H1 (cell line): Measurements from ENCODE around the gene CACNB4. TPM values are rescaled to one million over a fixed set of nuclear protein-coding genes. Genes with fewer than 3 reads are reported as not detected.

Experiments
- CTCF ChIA-PET: fragments of 300-600 bp; sonication (Branson Sonifier 250); formaldehyde crosslinking; loops from one replicate; lab custom pipeline; 2021; ENCODE audit not compliant: partially characterized antibody; lab: Charles Lee
- POLR2A ChIA-PET: fragments of 300-600 bp; sonication (Branson Sonifier 250); formaldehyde crosslinking; loops from one replicate; lab custom pipeline; 2021; ENCODE audit warnings: inconsistent platforms; ENCODE audit not compliant: partially characterized antibody; lab: Charles Lee
- DNase-seq, 2 experiments: peaks; one replicate each; pipeline versions ENCODE4 v3.0.0 to v3.0.0-alpha.2; 2010 to 2022; ENCODE audit warnings: low spot score in 2 of 2, low read depth in 1 of 2, mixed read lengths in 1 of 2
- FAIRE-seq: peaks from 2 replicates; lab custom pipeline; 2011; peaks lifted over from hg19 to GRCh38; lab: Jason Lieb, UNC
- H2AFZ ChIP-seq: 2 replicates; pipeline ENCODE4 v1.8.1; 2012; ENCODE audit warnings: low read length, inconsistent platforms
- H2AK5ac ChIP-seq: 2 replicates; pipeline ENCODE4 v1.6.1; 2013; ENCODE audit warnings: low read depth, low read length
- H2BK120ac ChIP-seq: replicated peaks from 2 replicates; pipeline ENCODE3; 2013; ENCODE audit warnings: low read depth, low read length, inconsistent platforms
- H2BK12ac ChIP-seq: 2 replicates; pipeline ENCODE4 v1.6.1; 2013; ENCODE audit warnings: low read depth, low read length
- H2BK15ac ChIP-seq: 2 replicates; pipeline ENCODE4 v1.6.1; 2013; ENCODE audit warnings: low read length
- H2BK20ac ChIP-seq: 2 replicates; pipeline ENCODE4 v1.6.1; 2013; ENCODE audit warnings: low read length
- H2BK5ac ChIP-seq: 2 replicates; pipeline ENCODE4 v1.6.1; 2013; ENCODE audit warnings: low read depth, low read length
- H3K14ac ChIP-seq: 2 replicates; pipeline ENCODE4 v1.6.1; 2013; ENCODE audit warnings: inconsistent platforms; ENCODE audit not compliant: insufficient read length
- H3K18ac ChIP-seq: 2 replicates; pipeline ENCODE4 v1.6.1; 2013; ENCODE audit warnings: low read length; ENCODE audit errors: extremely low read depth
- H3K23ac ChIP-seq: 2 replicates; pipeline ENCODE4 v1.6.1; 2013; ENCODE audit warnings: inconsistent platforms; ENCODE audit not compliant: insufficient read length
- H3K23me2 ChIP-seq: 2 replicates; pipeline ENCODE4 v1.6.1; 2013; ENCODE audit warnings: low read depth, low read length
- H3K27ac ChIP-seq: 2 replicates; pipeline ENCODE4 v1.6.1; 2011; ENCODE audit warnings: low read depth, low read length, inconsistent platforms
- H3K27me3 ChIP-seq, 4 experiments: replicated peaks in 1 of 4; 1 replicate in 1 of 4; 2 replicates in 3 of 4; pipeline versions ENCODE4 v1.6.1 to v1.8.1; 2011 to 2013; ENCODE audit warnings: low read length in 3 of 4, mild to moderate bottlenecking in 3 of 4, inconsistent platforms in 2 of 4, mixed read lengths in 2 of 4, moderate library complexity in 1 of 4; ENCODE audit not compliant: control insufficient read depth in 3 of 4, insufficient read depth in 3 of 4; ENCODE audit errors: extremely low read depth in 1 of 4
- H3K36me3 ChIP-seq, 4 experiments: 2 replicates each; pipeline versions ENCODE4 v1.6.1 to v1.8.1; 2011 to 2013; ENCODE audit warnings: mild to moderate bottlenecking in 4 of 4, low read length in 3 of 4, moderate library complexity in 2 of 4, control low read depth in 1 of 4, inconsistent platforms in 1 of 4; ENCODE audit not compliant: insufficient read depth in 4 of 4, control insufficient read depth in 2 of 4
- H3K4ac ChIP-seq: replicated peaks from 2 replicates; pipeline ENCODE3; 2013; ENCODE audit warnings: low read length, low read depth, mixed read lengths, inconsistent platforms; ENCODE audit not compliant: insufficient read length
- H3K4me1 ChIP-seq, 4 experiments: replicated peaks in 1 of 4; 1 replicate in 1 of 4; 2 replicates in 3 of 4; pipeline versions ENCODE4 v1.6.1 to v1.8.1; 2011 to 2013; ENCODE audit warnings: low read length in 3 of 4, inconsistent platforms in 2 of 4, mixed read lengths in 1 of 4; ENCODE audit not compliant: insufficient read depth in 4 of 4, control insufficient read depth in 3 of 4
- H3K4me2 ChIP-seq, 2 experiments: 2 replicates each; pipeline versions ENCODE4 v1.6.1 to v1.8.1; 2011 to 2013; ENCODE audit warnings: low read depth in 2 of 2, low read length in 2 of 2, control low read depth in 1 of 2, inconsistent platforms in 1 of 2, mild to moderate bottlenecking in 1 of 2; ENCODE audit not compliant: insufficient read depth in 1 of 2
- H3K4me3 ChIP-seq, 4 experiments: fragments of 200-600, 300-600 bp in 1 of 4; sonication (generic), shearing (Covaris generic), sonication (Bioruptor Twin) in 1 of 4; 2 replicates each; pipeline versions ENCODE4 v1.5.1 to v1.8.1; 2011 to 2016; ENCODE audit warnings: low read length in 4 of 4, low read depth in 3 of 4, control low read depth in 2 of 4, inconsistent platforms in 2 of 4, mild to moderate bottlenecking in 2 of 4, mixed read lengths in 1 of 4, moderate library complexity in 1 of 4; ENCODE audit not compliant: insufficient read depth in 2 of 4; ENCODE audit errors: extremely low read depth in 1 of 4
- H3K56ac ChIP-seq: replicated peaks from 2 replicates; pipeline ENCODE3; 2013; ENCODE audit warnings: low read depth, mild to moderate bottlenecking, mixed read lengths, low read length, inconsistent platforms; ENCODE audit not compliant: insufficient read length
- H3K79me1 ChIP-seq: 2 replicates; pipeline ENCODE4 v1.6.1; 2013; ENCODE audit warnings: low read depth, low read length, control low read depth
- H3K79me2 ChIP-seq, 2 experiments: 2 replicates each; pipeline versions ENCODE4 v1.6.1 to v1.8.1; 2012 to 2013; ENCODE audit warnings: low read length in 2 of 2, mild to moderate bottlenecking in 2 of 2, inconsistent platforms in 1 of 2; ENCODE audit not compliant: insufficient read depth in 2 of 2, control insufficient read depth in 1 of 2
- H3K9ac ChIP-seq, 4 experiments: replicated peaks in 1 of 4; 1 replicate in 1 of 4; 2 replicates in 3 of 4; pipeline versions ENCODE4 v1.6.1 to v1.8.1; 2011 to 2013; ENCODE audit warnings: low read depth in 3 of 4, low read length in 3 of 4, control low read depth in 2 of 4, mild to moderate bottlenecking in 2 of 4, moderate library complexity in 2 of 4, inconsistent platforms in 1 of 4; ENCODE audit errors: extremely low read depth in 1 of 4
- H3K9me3 ChIP-seq, 2 experiments: 2 replicates each; pipeline versions ENCODE4 v1.6.1 to v1.8.1; 2012 to 2013; ENCODE audit warnings: mild to moderate bottlenecking in 2 of 2, moderate library complexity in 2 of 2, control low read depth in 1 of 2, inconsistent platforms in 1 of 2, low read depth in 1 of 2, low read length in 1 of 2, mixed read lengths in 1 of 2; ENCODE audit not compliant: insufficient read depth in 2 of 2
- H4K20me1 ChIP-seq, 2 experiments: replicated peaks in 1 of 2; 2 replicates each; pipeline versions ENCODE3 to v1.8.1; 2011 to 2013; ENCODE audit warnings: inconsistent platforms in 2 of 2, low read length in 2 of 2, mild to moderate bottlenecking in 1 of 2; ENCODE audit not compliant: insufficient read depth in 2 of 2, control insufficient read depth in 1 of 2
- H4K5ac ChIP-seq: 2 replicates; pipeline ENCODE4 v1.6.1; 2013; ENCODE audit warnings: low read length, low read depth, mixed read lengths, inconsistent platforms; ENCODE audit not compliant: insufficient read length
- H4K8ac ChIP-seq: 2 replicates; pipeline ENCODE4 v1.8.0; 2013; ENCODE audit warnings: mild to moderate bottlenecking, moderate library complexity, low read length, inconsistent platforms; ENCODE audit not compliant: insufficient read depth; ENCODE audit errors: extremely low read depth
- H4K91ac ChIP-seq: replicated peaks from 2 replicates; pipeline ENCODE3; 2013; ENCODE audit warnings: low read length, mixed read lengths, inconsistent platforms; ENCODE audit not compliant: insufficient read length
- ASH2L ChIP-seq: fragments of 200-600, 300-600 bp; sonication (generic); IDR thresholded peaks from one replicate; pipeline ENCODE4 v1.7.1; 2017; ENCODE audit warnings: low read length
- CEBPB ChIP-seq: IDR thresholded peaks from 2 replicates; pipeline ENCODE4 v1.6.1; 2012; ENCODE audit warnings: low read depth, low read length
- EGR1 ChIP-seq: IDR thresholded peaks from 2 replicates; pipeline ENCODE4 v1.6.1; 2011; ENCODE audit warnings: low read depth, low read length, borderline replicate concordance
- GTF2F1 ChIP-seq: IDR thresholded peaks from 2 replicates; pipeline ENCODE4 v1.6.1; 2012; ENCODE audit warnings: low read depth, low read length, improper control_type of control experiment, borderline replicate concordance
- HDAC2 ChIP-seq, 2 experiments: fragments of 300-600 bp in 1 of 2; sonication (generic) in 1 of 2; IDR thresholded peaks; 2 replicates each; pipeline ENCODE4 v1.6.1; 2011 to 2012; ENCODE audit warnings: low read depth in 2 of 2, low read length in 2 of 2, mild to moderate bottlenecking in 2 of 2, moderate library complexity in 2 of 2, borderline replicate concordance in 1 of 2, inconsistent platforms in 1 of 2
- JUND ChIP-seq: IDR thresholded peaks from 2 replicates; pipeline ENCODE4 v1.6.1; 2011; ENCODE audit warnings: mild to moderate bottlenecking, improper control_type of control experiment, low read length
- KDM4A ChIP-seq: IDR thresholded peaks from one replicate; pipeline ENCODE4 v1.7.1; 2012; ENCODE audit warnings: low read depth, mild to moderate bottlenecking, moderate library complexity, low read length, inconsistent platforms; ENCODE audit not compliant: severe bottlenecking
- SIX5 ChIP-seq: IDR thresholded peaks from 2 replicates; pipeline ENCODE4 v1.6.1; 2011; ENCODE audit warnings: mild to moderate bottlenecking, low read depth, low read length
- SP2 ChIP-seq: IDR thresholded peaks from 2 replicates; pipeline ENCODE4 v1.6.1; 2012; ENCODE audit warnings: mild to moderate bottlenecking, low read length, inconsistent platforms
- WGBS, 2 experiments: shearing (Covaris generic) in 1 of 2; methylation state at CpG; one replicate each; pipeline versions ENCODE4 v1.1.6 to v1.1.7; 2013 to 2015; ENCODE audit warnings: low lambda C conversion rate in 2 of 2, mixed read lengths in 2 of 2, inconsistent platforms in 1 of 2, low coverage in 1 of 2, missing lambda C conversion rate in 1 of 2; ENCODE audit not compliant: insufficient replicate concordance in 2 of 2, insufficient coverage in 1 of 2, insufficient read length in 1 of 2; ENCODE audit errors: extremely low coverage in 1 of 2, missing lambda C conversion rate in 1 of 2; 5-methylcytosine and 5-hydroxymethylcytosine counted together
- polyA plus RNA-seq, 7 experiments: library from polyadenylated mRNA; depleted of rRNA in 3 of 7; stranded (reverse) in 5 of 7; unstranded in 2 of 7; fragments of >200 nt in 5 of 7; fragments of 200-250 nt in 2 of 7; gene quantifications; 1 replicate in 5 of 7; 2 replicates in 1 of 7; 4 replicates in 1 of 7; pipeline versions ENCODE4 v1.2.1 to v1.2.3, GENCODE V29; 2011 to 2013; ENCODE audit warnings: missing spikeins in 2 of 7, mixed read lengths in 2 of 7
- total RNA-seq: library from RNA; stranded (reverse); fragmentation: NEBNext Ultra II Directional; extraction: Animal tissue kit (Norgen Biotek cat#: 25700); gene quantifications from 2 replicates; pipeline ENCODE4 v1.2.1, GENCODE V29; 2021
- TF ChIP-seq, protein P1 (sequence below), 3 experiments: IDR thresholded peaks; 1 replicate in 2 of 3; 2 replicates in 1 of 3; pipeline versions ENCODE4 v1.5.1 to v1.6.1; 2011; ENCODE audit warnings: low read length in 3 of 3, mild to moderate bottlenecking in 3 of 3, inconsistent platforms in 2 of 3, low read depth in 1 of 3, moderate library complexity in 1 of 3; ENCODE audit not compliant: insufficient read depth in 1 of 3; ENCODE audit errors: control extremely low read depth in 1 of 3
- TF ChIP-seq, protein P2 (sequence below): IDR thresholded peaks from 2 replicates; pipeline ENCODE4 v1.6.1; 2012; ENCODE audit warnings: inconsistent platforms

The CACNB4 gene
- total and polyA plus RNA-seq, 2 of the 8 experiments (the other 6 are each of a cell fraction or from before 2014, with no cell fraction given): 2.0 to 4.0 TPM

DNA sequence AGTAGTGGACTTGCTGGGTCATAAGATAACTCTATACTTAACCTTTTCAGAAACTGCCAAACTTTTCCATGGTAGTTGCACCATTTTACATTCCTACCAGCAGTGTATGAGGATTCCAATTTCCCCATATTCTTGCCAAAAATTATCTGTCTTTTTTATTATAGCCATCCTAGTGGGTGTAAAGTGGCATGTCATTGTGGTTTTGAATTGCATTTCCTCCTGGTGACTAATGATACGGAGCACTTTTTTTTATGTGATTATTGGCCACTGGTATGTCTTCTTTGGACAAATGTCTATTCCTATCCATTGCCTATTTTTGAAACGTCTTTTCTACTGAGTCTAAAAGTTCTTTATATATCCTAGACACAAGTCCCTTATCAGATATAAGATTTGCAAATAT lies 44.3 kb downstream of the CACNB4 start:
- no peak overlapping the region for H3K18ac ChIP-seq
- DNase-seq (no peak), FAIRE-seq (no peak)
- H3K4me2 ChIP-seq: no peak overlapping the region
- H3K27me3 ChIP-seq: no peaks in the 10 kb centered on the region
- no peak overlapping the region for H3K14ac ChIP-seq
- no peaks in the 10 kb centered on the region for H4K20me1 ChIP-seq
- H2AK5ac ChIP-seq: no peak overlapping the region
- H3K4me3 ChIP-seq: no peak overlapping the region
- H2BK12ac ChIP-seq: no peak overlapping the region
- H2BK120ac ChIP-seq: no peak overlapping the region
- H4K91ac ChIP-seq: no peak overlapping the region
- no peak overlapping the region for H2AFZ ChIP-seq
- ChIA-PET CTCF (interaction anchor here (0.6 to 1.3 kb wide), 4 partner anchors 14 to 582 kb away, joined by 3 to 4 read pairs (median 3); no protein-coding TSS in a partner anchor), POLR2A (interaction anchor here (1.7 kb wide), 1 partner anchor 8 kb away, joined by 4 read pairs; no protein-coding TSS in a partner anchor)
- H2BK15ac ChIP-seq: no peak overlapping the region
- H3K23ac ChIP-seq: no peak overlapping the region
- 62% methylated on average over 2 of the region's 2 CpGs; no CpG with 5 or more reads in 1 of the 2 experiments for WGBS, 2 experiments
- no peak overlapping the region for H4K8ac ChIP-seq
- no peak overlapping the region for H3K4ac ChIP-seq
- no peaks in the 10 kb centered on the region for H3K79me1 ChIP-seq
- H3K36me3 ChIP-seq: no peaks in the 10 kb centered on the region
- no peak overlapping the region for H3K27ac ChIP-seq
- peaks cover 7 to 17% (median 10%) of the 10 kb centered on the region in 4 experiments; a peak in 6 of 7 replicates for H3K4me1 ChIP-seq
- no peak overlapping the region for H3K9ac ChIP-seq
- H3K9me3 ChIP-seq: peaks cover 9 to 10% of the 10 kb centered on the region in 2 experiments; a peak in 3 of 4 replicates
- H2BK20ac ChIP-seq: no peak overlapping the region
- no peak overlapping the region for H2BK5ac ChIP-seq
- no peaks in the 10 kb centered on the region for H3K79me2 ChIP-seq
- H3K56ac ChIP-seq: no peak overlapping the region
- H4K5ac ChIP-seq: no peak overlapping the region
- H3K23me2 ChIP-seq: no peaks in the 10 kb centered on the region
- TF ChIP-seq SIX5 (no peak), CEBPB (no peak), ASH2L (no peak), SP2 (no peak), KDM4A (no peak), JUND (no peak), HDAC2 (IDR thresholded peaks at IDR 0.05; ENCODE audit: borderline replicate concordance in 1 of 2, low read depth in 2 of 2, low read length in 2 of 2) (no peak), GTF2F1 (no peak), EGR1 (no peak)
- TF ChIP-seq, protein P1, sequence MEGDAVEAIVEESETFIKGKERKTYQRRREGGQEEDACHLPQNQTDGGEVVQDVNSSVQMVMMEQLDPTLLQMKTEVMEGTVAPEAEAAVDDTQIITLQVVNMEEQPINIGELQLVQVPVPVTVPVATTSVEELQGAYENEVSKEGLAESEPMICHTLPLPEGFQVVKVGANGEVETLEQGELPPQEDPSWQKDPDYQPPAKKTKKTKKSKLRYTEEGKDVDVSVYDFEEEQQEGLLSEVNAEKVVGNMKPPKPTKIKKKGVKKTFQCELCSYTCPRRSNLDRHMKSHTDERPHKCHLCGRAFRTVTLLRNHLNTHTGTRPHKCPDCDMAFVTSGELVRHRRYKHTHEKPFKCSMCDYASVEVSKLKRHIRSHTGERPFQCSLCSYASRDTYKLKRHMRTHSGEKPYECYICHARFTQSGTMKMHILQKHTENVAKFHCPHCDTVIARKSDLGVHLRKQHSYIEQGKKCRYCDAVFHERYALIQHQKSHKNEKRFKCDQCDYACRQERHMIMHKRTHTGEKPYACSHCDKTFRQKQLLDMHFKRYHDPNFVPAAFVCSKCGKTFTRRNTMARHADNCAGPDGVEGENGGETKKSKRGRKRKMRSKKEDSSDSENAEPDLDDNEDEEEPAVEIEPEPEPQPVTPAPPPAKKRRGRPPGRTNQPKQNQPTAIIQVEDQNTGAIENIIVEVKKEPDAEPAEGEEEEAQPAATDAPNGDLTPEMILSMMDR (IDR thresholded peaks at IDR 0.05; ENCODE audit: control extremely low read depth in 1 of 3, insufficient read depth in 1 of 3, low read depth in 1 of 3, low read length in 3 of 3): no peak
- TF ChIP-seq, protein P2, sequence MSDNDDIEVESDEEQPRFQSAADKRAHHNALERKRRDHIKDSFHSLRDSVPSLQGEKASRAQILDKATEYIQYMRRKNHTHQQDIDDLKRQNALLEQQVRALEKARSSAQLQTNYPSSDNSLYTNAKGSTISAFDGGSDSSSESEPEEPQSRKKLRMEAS: no peak
